NT2/D1 (cell line): ENCODE results near the gene ABCB8.

Experiments
- DNase-seq: peaks from one replicate; pipeline ENCODE4 v3.0.0-alpha.2; 2011; ENCODE audit warnings: low read depth, low spot score
- H3K27me3 ChIP-seq: 2 replicates; pipeline ENCODE4 v1.6.0; 2011; ENCODE audit warnings: mild to moderate bottlenecking; ENCODE audit not compliant: insufficient read length, insufficient read depth
- H3K36me3 ChIP-seq: 2 replicates; pipeline ENCODE4 v1.6.1; 2011; ENCODE audit warnings: mild to moderate bottlenecking, low read length, mixed read lengths; ENCODE audit not compliant: insufficient read depth, insufficient read length
- H3K4me1 ChIP-seq: 2 replicates; pipeline ENCODE4 v1.5.1; 2011; ENCODE audit not compliant: insufficient read depth, insufficient read length
- H3K4me3 ChIP-seq: 2 replicates; pipeline ENCODE4 v1.5.1; 2011; ENCODE audit warnings: low read depth; ENCODE audit not compliant: insufficient read length
- H3K9ac ChIP-seq: 2 replicates; pipeline ENCODE4 v1.6.0; 2011; ENCODE audit warnings: low read depth; ENCODE audit not compliant: insufficient read length
- H3K9me3 ChIP-seq: 2 replicates; pipeline ENCODE4 v1.5.1; 2011; ENCODE audit warnings: mild to moderate bottlenecking, low read length; ENCODE audit not compliant: insufficient read depth
- SUZ12 ChIP-seq: IDR thresholded peaks from 2 replicates; pipeline ENCODE4 v1.6.1; 2011; ENCODE audit not compliant: insufficient read length, insufficient read depth; ENCODE audit errors: extremely low read depth
- YY1 ChIP-seq: IDR thresholded peaks from 2 replicates; pipeline ENCODE4 v1.6.1; 2011; ENCODE audit not compliant: insufficient read length, insufficient read depth
- ZNF274 ChIP-seq: IDR thresholded peaks from 2 replicates; pipeline ENCODE4 v1.6.1; 2011; ENCODE audit warnings: mild to moderate bottlenecking, low read depth, low read length

The ABCB8 gene

GRCh38 chr7:151091988-151092387 lies 63.7 kb downstream of the ABCB8 start:
- DNase-seq, result no peak
- TF ChIP-seq ZNF274, result no peak
- no peak for TF ChIP-seq YY1
- TF ChIP-seq SUZ12, result no peak
- Histone ChIP-seq H3K9me3 (no peaks in the 10 kb centered on the region), H3K9ac (no peak overlapping the region), H3K27me3 (peaks cover 9% of the 10 kb centered on the region), H3K36me3 (peaks cover 30% of the 10 kb centered on the region), H3K4me3 (no peak overlapping the region), H3K4me1 (peaks cover 11% of the 10 kb centered on the region)

DNA sequence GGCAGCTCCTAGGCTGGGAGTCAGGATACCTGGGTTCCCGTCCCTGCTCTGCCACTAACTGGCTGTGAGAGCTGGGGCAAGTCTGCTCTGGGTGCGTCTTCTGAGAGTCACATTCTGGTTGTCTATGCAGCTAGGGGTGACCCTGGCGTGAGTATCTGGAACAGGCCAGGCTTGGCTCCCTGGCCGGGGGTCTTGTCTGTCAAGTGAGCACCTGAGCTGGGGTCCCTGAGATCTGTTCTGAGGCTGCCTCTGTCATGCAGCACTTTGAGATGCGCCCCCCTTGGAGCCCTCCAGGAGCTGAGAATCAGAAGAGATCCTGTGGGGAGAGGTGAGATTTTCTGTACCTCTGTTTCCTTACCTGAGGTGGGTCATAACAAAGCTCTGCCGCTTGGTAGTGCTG lies 65.5 kb downstream of the ABCB8 start:
- no peaks in the 10 kb centered on the region for H3K27me3 ChIP-seq
- TF ChIP-seq SUZ12, result no peak
- no peak for TF ChIP-seq YY1
- TF ChIP-seq ZNF274, result no peak
- H3K4me1 ChIP-seq, result peaks cover 9% of the 10 kb centered on the region
- no peak overlapping the region for H3K9ac ChIP-seq
- no peaks in the 10 kb centered on the region for H3K9me3 ChIP-seq
- no peak overlapping the region for H3K4me3 ChIP-seq
- no peak for DNase-seq
- peaks cover 30% of the 10 kb centered on the region for H3K36me3 ChIP-seq

- DNase-seq, result no peak
- H3K4me1 ChIP-seq, result peaks cover 7% of the 10 kb centered on the region
- H3K36me3 ChIP-seq, result peaks cover 30% of the 10 kb centered on the region
- H3K9ac ChIP-seq, result no peak overlapping the region
- no peaks in the 10 kb centered on the region for H3K9me3 ChIP-seq
- no peaks in the 10 kb centered on the region for H3K27me3 ChIP-seq
- no peak overlapping the region for H3K4me3 ChIP-seq
- TF ChIP-seq SUZ12 (no peak), ZNF274 (no peak), YY1 (no peak)
Observed at GRCh38 chr7:151094675-151095074, 66.4 kb downstream of the ABCB8 start.

GRCh38 chr7:151095123-151095797 lies 67.0 kb downstream of the ABCB8 start:
- H3K27me3 ChIP-seq, result no peaks in the 10 kb centered on the region
- H3K9me3 ChIP-seq, result no peaks in the 10 kb centered on the region
- no peak overlapping the region for H3K4me3 ChIP-seq
- no peak for DNase-seq
- peaks cover 30% of the 10 kb centered on the region for H3K36me3 ChIP-seq
- H3K4me1 ChIP-seq, result peaks cover 4% of the 10 kb centered on the region
- TF ChIP-seq SUZ12 (no peak), ZNF274 (no peak)
- H3K9ac ChIP-seq, result no peak overlapping the region

- H3K36me3 ChIP-seq, result peaks cover 27% of the 10 kb centered on the region
- no peak overlapping the region for H3K4me3 ChIP-seq
- no peak for DNase-seq
- TF ChIP-seq SUZ12 (no peak), YY1 (no peak), ZNF274 (no peak)
- H3K27me3 ChIP-seq, result no peaks in the 10 kb centered on the region
- H3K9ac ChIP-seq, result no peak overlapping the region
- H3K9me3 ChIP-seq, result no peaks in the 10 kb centered on the region
- peaks cover 4% of the 10 kb centered on the region for H3K4me1 ChIP-seq
Observed at GRCh38 chr7:151095828-151096475, 67.7 kb downstream of the ABCB8 start.
